Cardiac muscle cell (in vitro differentiated cells and primary cell): ENCODE results near the gene AFF1. TPM values are rescaled to one million over a fixed set of nuclear protein-coding genes. Genes with fewer than 3 reads are reported as not detected.

Source experiments
- DNase-seq, 2 donors: peaks; one replicate each; pipeline versions ENCODE4 v3.0.0 to v3.0.0-alpha.2; 2010 to 2017; ENCODE audit warnings: low read depth in 1 of 2, low spot score in 1 of 2
- H3K27ac ChIP-seq: fragments of 200-600 bp; sonication (generic); 2 replicates; pipeline ENCODE4 v1.5.1; 2016
- H3K27me3 ChIP-seq: fragments of 200-600 bp; sonication (generic); 2 replicates; pipeline ENCODE4 v1.6.0; 2016; ENCODE audit warnings: control low read depth
- H3K36me3 ChIP-seq: fragments of 200-600 bp; sonication (generic); 2 replicates; pipeline ENCODE4 v1.5.1; 2016; ENCODE audit warnings: control low read depth
- H3K4me1 ChIP-seq: fragments of 200-600 bp; sonication (generic); 2 replicates; pipeline ENCODE4 v1.8.1; 2017; ENCODE audit warnings: low read depth, mild to moderate bottlenecking, mixed run types
- H3K4me3 ChIP-seq: fragments of 200-600 bp; sonication (generic); 2 replicates; pipeline ENCODE4 v1.5.1; 2016; ENCODE audit warnings: mild to moderate bottlenecking
- H3K9me3 ChIP-seq: fragments of 200-600 bp; sonication (generic); 2 replicates; pipeline ENCODE4 v1.5.1; 2017; ENCODE audit warnings: low read depth, mild to moderate bottlenecking, control low read depth
- CTCF ChIP-seq: IDR thresholded peaks from 2 replicates; pipeline ENCODE4 v1.5.1; 2012; ENCODE audit warnings: low read depth, mild to moderate bottlenecking, low read length
- polyA plus RNA-seq: library from polyadenylated mRNA; unstranded; fragments of >200 nt; fragmentation: Nextera tagmentation; extraction: Ambion mirVana; gene quantifications from 2 replicates; pipeline ENCODE4 v1.2.1, GENCODE V29; 2016
- total RNA-seq: library from RNA; depleted of rRNA; stranded (reverse); fragments of >200 nt; gene quantifications from 2 replicates; pipeline ENCODE4 v1.2.3, GENCODE V29; 2016

AFF1 gene
- total and polyA plus RNA-seq, 2 experiments from 2014 or later, result 26.3 to 45.0 TPM

- H3K27me3 ChIP-seq, result no peaks in the 10 kb centered on the region
- no peaks in the 10 kb centered on the region for H3K9me3 ChIP-seq
- no peak for TF ChIP-seq CTCF
- peaks cover 6% of the 10 kb centered on the region for H3K4me1 ChIP-seq
- no peak overlapping the region for H3K4me3 ChIP-seq
- DNase-seq, result peak in 1 of 2 donors; percentile 54
- H3K27ac ChIP-seq, result no peak overlapping the region
- H3K36me3 ChIP-seq, result no peaks in the 10 kb centered on the region
Measured at GRCh38 chr4:86942185-86942666, 7.4 kb downstream of the AFF1 start.

GRCh38 chr4:86944964-86945781 lies 10.4 kb downstream of the AFF1 start:
- Histone ChIP-seq H3K4me3 (no peak overlapping the region), H3K4me1 (peaks cover 6% of the 10 kb centered on the region), H3K36me3 (no peaks in the 10 kb centered on the region), H3K27me3 (no peaks in the 10 kb centered on the region), H3K9me3 (no peaks in the 10 kb centered on the region), H3K27ac (no peak overlapping the region)
- no peak for DNase-seq
- no peak for TF ChIP-seq CTCF

- no peak for DNase-seq
- no peaks in the 10 kb centered on the region for H3K27me3 ChIP-seq
- no peaks in the 10 kb centered on the region for H3K9me3 ChIP-seq
- no peak for TF ChIP-seq CTCF
- H3K4me3 ChIP-seq, result no peak overlapping the region
- peaks cover 11% of the 10 kb centered on the region for H3K4me1 ChIP-seq
- peak overlapping the region; percentile 55 for H3K27ac ChIP-seq
- no peaks in the 10 kb centered on the region for H3K36me3 ChIP-seq
Measured at GRCh38 chr4:86946868-86947500, 12.2 kb downstream of the AFF1 start.

- no peaks in the 10 kb centered on the region for H3K27me3 ChIP-seq
- DNase-seq, result no peak
- peak overlapping the region; percentile 55 for H3K27ac ChIP-seq
- H3K4me3 ChIP-seq, result no peak overlapping the region
- no peaks in the 10 kb centered on the region for H3K9me3 ChIP-seq
- H3K4me1 ChIP-seq, result peaks cover 11% of the 10 kb centered on the region
- TF ChIP-seq CTCF, result no peak
- no peaks in the 10 kb centered on the region for H3K36me3 ChIP-seq
Measured at GRCh38 chr4:86947501-86948120, 12.8 kb downstream of the AFF1 start.

GRCh38 chr4:86948276-86948675 lies 13.5 kb downstream of the AFF1 start:
- Histone ChIP-seq H3K4me1 (peaks cover 11% of the 10 kb centered on the region), H3K36me3 (no peaks in the 10 kb centered on the region), H3K27me3 (no peaks in the 10 kb centered on the region), H3K27ac (no peak overlapping the region), H3K9me3 (no peaks in the 10 kb centered on the region), H3K4me3 (no peak overlapping the region)
- no peak for TF ChIP-seq CTCF
- DNase-seq, result no peak
